Measurements from ENCODE around the gene MARK2.

Gene MARK2

GRCh38 chr11:63829823-63830489 lies 9.0 kb upstream of the MARK2 start:
- peak; percentile 46 for DNase-seq (ENCODE audit: low spot score)

- no peak for DNase-seq (ENCODE audit: low spot score)
Measured at GRCh38 chr11:63831326-63831725, 7.6 kb upstream of the MARK2 start.

- no peak for DNase-seq (ENCODE audit: low spot score)
Measured at GRCh38 chr11:63832336-63832735, 6.6 kb upstream of the MARK2 start.

GRCh38 chr11:63833048-63833447 lies 5.9 kb upstream of the MARK2 start:
- no peak for DNase-seq (ENCODE audit: low spot score)

- DNase-seq (ENCODE audit: low spot score): no peak
Measured at GRCh38 chr11:63834535-63835157, 4.3 kb upstream of the MARK2 start.

GRCh38 chr11:63835158-63835545 lies 3.8 kb upstream of the MARK2 start:
- no peak for DNase-seq (ENCODE audit: low spot score)

GRCh38 chr11:63837027-63837688 lies 1.8 kb upstream of the MARK2 start:
- peak; percentile 79 for DNase-seq (ENCODE audit: low spot score)

GRCh38 chr11:63837739-63838138 lies 1.2 kb upstream of the MARK2 start:
- no peak for DNase-seq (ENCODE audit: low spot score)

- no peak for DNase-seq (ENCODE audit: low spot score)
Measured at GRCh38 chr11:63838150-63838677, 696 bp upstream of the MARK2 start.

- DNase-seq (ENCODE audit: low spot score): no peak
Measured at GRCh38 chr11:63839508-63840355, 822 bp downstream of the MARK2 start.

GRCh38 chr11:63840356-63841060 lies 1.6 kb downstream of the MARK2 start:
- no peak for DNase-seq (ENCODE audit: low spot score)

- no peak for DNase-seq (ENCODE audit: low spot score)
Measured at GRCh38 chr11:63841554-63841953, 2.6 kb downstream of the MARK2 start.

- DNase-seq (ENCODE audit: low spot score): no peak
Measured at GRCh38 chr11:63843041-63843440, 4.1 kb downstream of the MARK2 start.

- DNase-seq (ENCODE audit: low spot score): no peak
Measured at GRCh38 chr11:63844836-63845235, 5.9 kb downstream of the MARK2 start.

- no peak for DNase-seq (ENCODE audit: low spot score)
Measured at GRCh38 chr11:63845303-63845702, 6.4 kb downstream of the MARK2 start.

GRCh38 chr11:63845911-63846310 lies 7.0 kb downstream of the MARK2 start:
- no peak for DNase-seq (ENCODE audit: low spot score)

GRCh38 chr11:63846897-63847296 lies 8.0 kb downstream of the MARK2 start:
- DNase-seq (ENCODE audit: low spot score): no peak

GRCh38 chr11:63847363-63847762 lies 8.5 kb downstream of the MARK2 start:
- no peak for DNase-seq (ENCODE audit: low spot score)

GRCh38 chr11:63849691-63850090 lies 10.8 kb downstream of the MARK2 start:
- no peak for DNase-seq (ENCODE audit: low spot score)

- no peak for DNase-seq (ENCODE audit: low spot score)
Measured at GRCh38 chr11:63850920-63851319, 12.0 kb downstream of the MARK2 start.

GRCh38 chr11:63851364-63851763 lies 12.5 kb downstream of the MARK2 start:
- DNase-seq (ENCODE audit: low spot score): no peak

GRCh38 chr11:63853476-63853875 lies 14.6 kb downstream of the MARK2 start:
- DNase-seq (ENCODE audit: low spot score): no peak

Measured in AG08396 (cell line).